Keratinocyte (primary cell): ENCODE results near the gene PADI1.

Source experiments
- EZH2 ChIP-seq: IDR thresholded peaks from one replicate; pipeline ENCODE4 v1.6.1; 2012; ENCODE audit warnings: inconsistent platforms, mild to moderate bottlenecking, low read length, moderate library complexity
- TF ChIP-seq, protein P1 (sequence below), 3 experiments: IDR thresholded peaks in 1 of 3; conservative IDR thresholded peaks in 1 of 3; optimal IDR thresholded peaks in 1 of 3; 2 replicates in 2 of 3; 3 replicates in 1 of 3; pipeline versions ENCODE3 to v1.5.1; 2011; ENCODE audit warnings: low read length in 3 of 3, mild to moderate bottlenecking in 3 of 3, moderate library complexity in 2 of 3, control low read depth in 1 of 3, inconsistent platforms in 1 of 3; ENCODE audit not compliant: insufficient read depth in 2 of 3; ENCODE audit errors: extremely low read depth in 1 of 3

DNA sequence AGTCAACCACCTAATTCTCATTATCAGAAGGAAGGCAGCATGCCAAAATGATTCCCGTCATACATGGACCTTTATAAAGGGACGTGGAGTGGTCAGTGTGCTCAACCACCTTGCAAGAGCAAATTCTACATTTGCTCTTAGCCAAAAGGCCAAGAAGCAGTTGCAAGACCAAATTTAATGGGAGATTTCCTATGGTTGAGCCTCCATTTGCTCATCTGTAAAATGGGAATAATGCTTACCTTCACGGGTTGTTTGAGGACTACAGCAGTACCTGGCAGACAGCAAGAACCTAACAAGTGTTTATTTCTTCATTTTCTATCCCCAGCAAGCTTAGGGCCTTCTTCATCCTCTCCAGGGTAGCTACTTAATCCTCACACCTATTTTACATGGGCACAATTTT is 85.6 kb downstream of the PADI1 start:
- TF ChIP-seq, protein P1, sequence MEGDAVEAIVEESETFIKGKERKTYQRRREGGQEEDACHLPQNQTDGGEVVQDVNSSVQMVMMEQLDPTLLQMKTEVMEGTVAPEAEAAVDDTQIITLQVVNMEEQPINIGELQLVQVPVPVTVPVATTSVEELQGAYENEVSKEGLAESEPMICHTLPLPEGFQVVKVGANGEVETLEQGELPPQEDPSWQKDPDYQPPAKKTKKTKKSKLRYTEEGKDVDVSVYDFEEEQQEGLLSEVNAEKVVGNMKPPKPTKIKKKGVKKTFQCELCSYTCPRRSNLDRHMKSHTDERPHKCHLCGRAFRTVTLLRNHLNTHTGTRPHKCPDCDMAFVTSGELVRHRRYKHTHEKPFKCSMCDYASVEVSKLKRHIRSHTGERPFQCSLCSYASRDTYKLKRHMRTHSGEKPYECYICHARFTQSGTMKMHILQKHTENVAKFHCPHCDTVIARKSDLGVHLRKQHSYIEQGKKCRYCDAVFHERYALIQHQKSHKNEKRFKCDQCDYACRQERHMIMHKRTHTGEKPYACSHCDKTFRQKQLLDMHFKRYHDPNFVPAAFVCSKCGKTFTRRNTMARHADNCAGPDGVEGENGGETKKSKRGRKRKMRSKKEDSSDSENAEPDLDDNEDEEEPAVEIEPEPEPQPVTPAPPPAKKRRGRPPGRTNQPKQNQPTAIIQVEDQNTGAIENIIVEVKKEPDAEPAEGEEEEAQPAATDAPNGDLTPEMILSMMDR (optimal IDR thresholded peaks at IDR 0.05 in 1 of 3, IDR thresholded peaks at IDR 0.05 in 1 of 3, conservative IDR thresholded peaks at IDR 0.05 in 1 of 3; ENCODE audit: extremely low read depth in 1 of 3, insufficient read depth in 2 of 3, low read length in 3 of 3) = no peak
- no peak for TF ChIP-seq EZH2
